ENCODE data around the gene TMSB4X.
"Not testable (repeated sequence)": the region's sequence is repeated elsewhere in the genome, so short reads cannot be mapped to it uniquely, and the experiment has no call there.

Gene TMSB4X

GRCh38 chrX:12974796-12975669 is at the start of gene TMSB4X:
TSS of gene TMSB4X (plus strand) at chrX:12975110.
- peak; percentile 93 for DNase-seq (ENCODE audit: low spot score)

- DNase-seq (ENCODE audit: low spot score) = no peak
These were observed 45.2 kb upstream of the TMSB4X start for GRCh38 chrX:12929701-12930100.

DNA sequence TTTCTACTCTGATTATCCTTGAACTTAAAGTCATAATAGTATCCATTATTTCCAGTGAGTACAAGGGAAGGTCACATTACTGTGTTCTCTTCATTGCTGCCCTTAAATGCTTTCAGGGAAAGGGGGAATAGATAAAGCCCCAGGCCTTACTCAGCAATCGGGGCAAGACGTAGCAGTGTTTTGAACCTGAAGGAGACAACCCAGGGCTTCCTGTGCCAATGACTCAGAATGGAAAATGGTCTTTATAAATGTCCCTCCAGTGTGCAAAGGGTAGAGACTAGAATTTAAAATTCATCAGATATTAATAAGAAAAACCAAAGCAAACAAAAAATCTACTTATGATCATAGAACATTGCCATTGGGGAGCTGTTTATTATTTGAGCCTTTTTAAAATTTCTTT is 44.8 kb upstream of the TMSB4X start:
- DNase-seq (ENCODE audit: low spot score) = no peak

DNA sequence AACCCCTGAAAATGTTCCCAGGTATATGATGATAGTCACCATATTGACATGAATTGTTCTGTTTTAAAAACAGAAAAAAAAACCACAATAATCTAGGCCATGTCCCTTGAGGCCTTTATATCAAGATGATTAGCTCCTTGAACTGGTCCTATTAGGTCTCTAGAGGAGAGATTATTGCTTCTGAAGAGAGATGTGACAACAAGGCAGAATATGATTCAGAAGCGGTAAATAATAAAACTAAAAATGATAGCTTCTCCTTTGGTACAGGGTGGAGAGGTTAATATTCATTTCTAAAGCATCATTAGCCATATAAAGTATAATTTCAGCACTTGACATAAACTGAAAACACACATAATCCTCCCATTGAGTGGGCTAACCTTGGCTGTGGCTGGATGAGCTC is 42.7 kb upstream of the TMSB4X start:
- no peak for DNase-seq (ENCODE audit: low spot score)

DNA sequence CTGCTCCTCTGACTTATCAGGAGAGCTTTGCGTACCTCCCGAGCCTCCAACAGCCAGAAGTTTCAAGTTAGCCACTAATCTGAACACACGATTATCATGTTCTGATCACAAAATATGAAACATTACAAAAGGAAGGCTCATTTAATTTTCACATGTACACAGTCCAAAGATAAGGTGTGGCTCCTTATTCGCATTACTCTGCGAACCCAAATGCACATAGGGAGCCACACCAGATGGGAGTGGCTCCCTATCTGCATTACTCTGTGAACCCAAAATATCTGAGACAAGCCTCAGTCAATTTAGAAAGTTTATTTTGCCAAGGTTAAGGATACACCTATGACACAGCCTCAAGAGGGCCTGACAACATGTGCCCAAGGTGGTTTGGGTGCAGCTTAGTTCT is 40.1 kb upstream of the TMSB4X start:
- no peak for DNase-seq (ENCODE audit: low spot score)

GRCh38 chrX:12936947-12937346 is 38.0 kb upstream of the TMSB4X start:
- DNase-seq (ENCODE audit: low spot score) = no peak

GRCh38 chrX:12940471-12940870 is 34.4 kb upstream of the TMSB4X start:
- DNase-seq (ENCODE audit: low spot score) = not testable (repeated sequence)

GRCh38 chrX:12943592-12943991 is 31.3 kb upstream of the TMSB4X start:
- not testable (repeated sequence) for DNase-seq (ENCODE audit: low spot score)

DNA sequence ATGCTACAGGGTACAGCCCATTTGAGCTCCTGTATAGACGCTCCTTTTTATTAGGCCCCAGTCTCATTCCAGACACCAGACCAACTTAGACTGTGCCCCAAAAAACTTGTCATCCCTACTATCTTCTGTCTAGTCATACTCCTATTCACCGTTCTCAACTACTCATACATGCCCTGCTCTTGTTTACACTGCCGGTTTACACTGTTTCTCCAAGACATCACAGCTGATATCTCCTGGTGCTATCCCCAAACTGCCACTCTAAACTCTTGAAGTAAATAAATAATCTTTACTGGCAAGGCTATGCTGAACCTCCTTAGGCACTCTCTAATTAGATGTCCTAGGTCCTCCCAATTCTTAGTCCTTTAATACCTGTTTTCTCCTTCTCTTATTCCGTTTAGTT is 30.5 kb upstream of the TMSB4X start:
- DNase-seq (ENCODE audit: low spot score) = not testable (repeated sequence)

- no peak for DNase-seq (ENCODE audit: low spot score)
These were observed 29.4 kb upstream of the TMSB4X start for GRCh38 chrX:12945494-12945893.

- DNase-seq (ENCODE audit: low spot score) = no peak
These were observed 28.5 kb upstream of the TMSB4X start for GRCh38 chrX:12946406-12946805.

DNA sequence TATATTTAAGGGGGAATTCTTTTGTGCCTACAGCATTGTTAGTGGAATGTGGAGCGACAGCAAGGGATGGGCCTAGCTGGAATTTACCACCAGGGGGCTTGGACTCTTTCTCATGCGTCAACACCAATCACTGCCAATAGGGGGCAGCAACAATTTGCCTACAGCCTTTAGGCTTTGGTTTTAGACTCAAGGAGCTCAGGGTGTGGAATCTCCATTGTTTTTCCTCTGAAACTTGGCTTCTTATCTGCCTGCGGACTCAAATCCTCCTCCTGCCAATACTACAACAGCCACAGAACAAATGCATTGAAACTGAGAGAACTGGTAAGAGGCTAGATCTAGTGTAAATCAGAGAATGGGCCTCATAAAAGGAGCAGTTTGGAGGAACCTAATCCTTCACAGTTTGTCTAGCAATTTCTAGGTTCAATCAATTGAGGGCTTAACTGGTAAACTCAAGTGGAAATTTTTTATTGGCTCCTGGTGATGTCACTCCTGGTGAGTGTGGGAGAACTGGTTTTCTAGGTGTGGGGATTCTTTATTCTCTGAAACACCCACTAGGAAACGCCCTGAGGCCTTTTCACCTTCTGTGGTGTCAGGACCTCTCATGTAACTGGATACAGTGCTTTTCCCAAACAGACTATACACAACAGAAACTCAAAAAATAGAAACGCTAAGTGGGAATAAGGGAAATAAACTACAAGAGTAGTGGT is 27.9 kb upstream of the TMSB4X start:
- DNase-seq (ENCODE audit: low spot score) = peak; percentile 84

DNA sequence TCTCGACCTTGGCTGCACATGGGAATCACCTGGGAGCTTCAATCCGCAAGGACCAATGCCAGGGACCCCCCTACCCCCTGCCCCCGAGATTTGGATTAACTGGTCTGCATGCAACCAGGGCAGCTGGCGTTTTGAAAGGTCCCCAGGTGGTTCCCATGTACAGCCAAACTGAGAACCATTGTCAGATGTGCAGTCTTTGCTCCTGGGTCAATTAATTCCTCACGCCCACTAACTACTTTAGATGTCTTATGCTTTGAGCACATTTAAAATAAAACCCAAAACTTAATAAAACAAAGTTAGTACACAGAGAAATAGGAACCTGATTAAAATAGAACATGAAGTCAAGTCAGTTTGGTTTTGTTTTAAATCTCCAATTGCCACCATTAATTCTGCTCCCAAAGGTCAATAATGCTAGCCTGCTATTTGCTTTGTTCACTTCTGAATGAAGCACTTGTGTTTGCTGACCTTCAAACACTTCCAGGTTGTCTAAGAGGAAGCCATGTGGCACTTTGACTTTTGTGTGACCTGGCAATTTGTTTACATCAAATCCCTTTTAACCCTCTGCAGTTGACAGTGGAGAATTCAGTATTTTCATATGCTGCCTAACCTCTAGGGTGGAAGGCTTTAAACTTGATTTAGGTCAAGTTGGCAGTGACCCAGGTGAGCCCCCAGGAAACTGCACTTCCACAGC is 27.2 kb upstream of the TMSB4X start:
- no peak for DNase-seq (ENCODE audit: low spot score)

GRCh38 chrX:12948495-12948894 is 26.4 kb upstream of the TMSB4X start:
- DNase-seq (ENCODE audit: low spot score) = no peak

DNA sequence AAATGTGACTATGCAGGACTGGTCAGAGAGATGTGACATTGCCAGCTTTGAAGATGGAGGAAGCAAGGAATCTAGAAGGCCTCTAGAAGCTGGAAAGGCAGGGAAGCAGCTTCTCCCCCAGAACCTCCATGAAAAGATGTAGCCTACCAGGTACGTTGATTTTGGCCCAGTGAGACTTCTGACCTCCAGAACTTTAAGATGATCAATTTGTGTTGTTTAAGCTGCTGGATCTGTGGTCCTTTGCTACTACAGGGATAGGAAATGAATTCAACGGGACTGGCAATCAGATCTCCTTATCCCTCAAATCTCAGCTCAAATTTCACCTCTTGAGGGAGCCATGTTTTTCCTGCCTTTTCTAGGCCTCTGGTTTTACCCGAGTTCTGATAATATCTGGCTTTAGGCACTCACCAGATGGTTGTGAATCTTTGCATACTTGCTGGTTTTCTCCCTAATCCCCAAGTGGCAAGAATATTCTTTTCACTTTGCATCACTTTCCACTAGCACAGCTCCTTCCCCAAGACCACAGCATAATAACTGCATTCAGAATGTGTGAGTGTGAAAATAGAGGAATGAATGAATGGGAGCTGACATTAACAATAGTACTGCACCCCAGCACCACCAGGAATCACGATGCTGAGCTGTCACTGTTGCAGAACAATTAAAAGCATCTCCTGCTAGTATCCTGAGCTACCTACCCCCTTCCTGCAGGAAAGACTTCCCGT is 25.5 kb upstream of the TMSB4X start:
- DNase-seq (ENCODE audit: low spot score) = no peak

GRCh38 chrX:12949927-12950656 is 24.8 kb upstream of the TMSB4X start:
- DNase-seq (ENCODE audit: low spot score) = no peak

GRCh38 chrX:12950851-12951594 is 23.9 kb upstream of the TMSB4X start:
- DNase-seq (ENCODE audit: low spot score) = peak; percentile 78

GRCh38 chrX:12951595-12951975 is 23.3 kb upstream of the TMSB4X start:
- DNase-seq (ENCODE audit: low spot score) = no peak

GRCh38 chrX:12953420-12953819 is 21.5 kb upstream of the TMSB4X start:
- no peak for DNase-seq (ENCODE audit: low spot score)

DNA sequence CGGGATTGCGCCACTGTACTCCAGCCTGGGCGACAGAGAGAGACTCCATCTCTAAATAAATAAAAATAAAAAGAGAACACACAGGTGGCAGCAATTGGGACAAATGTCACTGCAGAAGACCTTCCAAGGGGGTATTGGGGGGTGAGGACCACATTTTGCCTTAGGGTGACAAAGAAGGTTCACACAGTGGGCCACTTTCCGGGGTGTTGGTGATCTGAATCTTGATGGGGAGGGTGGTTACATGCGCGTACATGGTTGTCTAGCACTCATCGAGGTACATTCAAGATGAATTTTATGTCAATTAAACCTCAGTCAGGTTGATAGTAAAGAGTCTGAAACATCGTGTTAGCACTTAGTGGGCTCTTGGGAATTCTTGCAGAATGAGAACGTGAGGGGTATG is 20.5 kb upstream of the TMSB4X start:
- DNase-seq (ENCODE audit: low spot score) = no peak

DNA sequence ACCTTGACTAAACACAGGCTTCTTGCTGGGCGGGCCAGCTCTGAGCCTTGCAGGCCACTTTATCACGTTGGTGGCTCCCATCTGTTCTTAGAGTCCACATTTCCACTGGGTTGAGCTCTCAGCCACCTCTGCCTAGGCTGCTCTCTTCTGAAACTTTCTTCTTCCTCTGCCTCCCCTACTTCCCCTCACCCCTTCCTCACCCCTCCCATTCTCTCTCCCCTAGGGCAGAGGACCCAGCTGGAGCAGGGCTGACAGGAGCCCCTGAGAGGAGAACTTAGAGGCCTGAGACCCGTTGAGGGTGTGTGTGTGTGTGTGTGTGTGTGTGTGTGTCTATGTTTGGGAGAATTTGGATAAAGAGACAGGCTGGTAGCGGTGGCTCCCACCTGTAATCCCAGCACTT is 19.9 kb upstream of the TMSB4X start:
- no peak for DNase-seq (ENCODE audit: low spot score)

Measured in ecto neural progenitor cell (in vitro differentiated cells).